ENCODE data around the gene TRIP10.

TRIP10 gene

DNA sequence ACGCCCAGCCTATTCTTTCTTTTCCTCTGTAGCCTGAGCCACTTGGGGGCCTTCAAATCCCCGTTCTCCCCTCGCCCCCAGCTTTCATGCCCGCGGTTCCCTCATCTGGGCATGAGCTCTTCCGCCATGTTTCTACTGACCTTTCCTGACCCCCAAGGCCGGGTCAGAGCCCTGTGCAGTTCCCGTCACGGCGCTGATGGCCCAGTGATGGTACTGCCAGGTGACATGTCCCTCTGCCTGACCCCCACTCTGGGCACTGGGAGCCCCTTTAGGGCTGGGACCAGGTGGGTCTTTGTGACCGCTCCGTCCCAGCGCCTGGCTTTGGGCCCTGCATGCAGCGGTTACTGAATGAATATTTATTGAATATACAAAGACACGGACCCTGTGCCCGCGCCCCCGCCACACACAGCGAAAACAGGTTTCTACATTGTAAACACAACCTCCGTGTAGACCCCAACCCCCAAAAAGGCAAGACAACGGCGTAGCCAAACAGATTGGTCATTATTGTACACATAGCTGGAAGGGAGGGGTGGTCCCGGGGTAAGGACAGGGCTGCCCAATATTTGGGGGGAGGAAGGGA, 9.8 kb upstream of the TRIP10 start:
- ATAC-seq = no peak
- TF ChIP-seq ZC3H10 (CRISPR knock-in tag; IDR thresholded peaks at IDR 0.05) = no peak
- TF ChIP-seq, protein P1, sequence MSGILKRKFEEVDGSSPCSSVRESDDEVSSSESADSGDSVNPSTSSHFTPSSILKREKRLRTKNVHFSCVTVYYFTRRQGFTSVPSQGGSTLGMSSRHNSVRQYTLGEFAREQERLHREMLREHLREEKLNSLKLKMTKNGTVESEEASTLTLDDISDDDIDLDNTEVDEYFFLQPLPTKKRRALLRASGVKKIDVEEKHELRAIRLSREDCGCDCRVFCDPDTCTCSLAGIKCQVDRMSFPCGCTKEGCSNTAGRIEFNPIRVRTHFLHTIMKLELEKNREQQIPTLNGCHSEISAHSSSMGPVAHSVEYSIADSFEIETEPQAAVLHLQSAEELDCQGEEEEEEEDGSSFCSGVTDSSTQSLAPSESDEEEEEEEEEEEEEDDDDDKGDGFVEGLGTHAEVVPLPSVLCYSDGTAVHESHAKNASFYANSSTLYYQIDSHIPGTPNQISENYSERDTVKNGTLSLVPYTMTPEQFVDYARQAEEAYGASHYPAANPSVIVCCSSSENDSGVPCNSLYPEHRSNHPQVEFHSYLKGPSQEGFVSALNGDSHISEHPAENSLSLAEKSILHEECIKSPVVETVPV (CRISPR knock-in tag; IDR thresholded peaks at IDR 0.05) = no peak
- no peak for TF ChIP-seq ZNF8 (CRISPR knock-in tag; IDR thresholded peaks at IDR 0.05)
- no peak for TF ChIP-seq ZFP3 (CRISPR knock-in tag; IDR thresholded peaks at IDR 0.05)
- TF ChIP-seq OSR1 (CRISPR knock-in tag; IDR thresholded peaks at IDR 0.05) = no peak
- TF ChIP-seq, protein P2, sequence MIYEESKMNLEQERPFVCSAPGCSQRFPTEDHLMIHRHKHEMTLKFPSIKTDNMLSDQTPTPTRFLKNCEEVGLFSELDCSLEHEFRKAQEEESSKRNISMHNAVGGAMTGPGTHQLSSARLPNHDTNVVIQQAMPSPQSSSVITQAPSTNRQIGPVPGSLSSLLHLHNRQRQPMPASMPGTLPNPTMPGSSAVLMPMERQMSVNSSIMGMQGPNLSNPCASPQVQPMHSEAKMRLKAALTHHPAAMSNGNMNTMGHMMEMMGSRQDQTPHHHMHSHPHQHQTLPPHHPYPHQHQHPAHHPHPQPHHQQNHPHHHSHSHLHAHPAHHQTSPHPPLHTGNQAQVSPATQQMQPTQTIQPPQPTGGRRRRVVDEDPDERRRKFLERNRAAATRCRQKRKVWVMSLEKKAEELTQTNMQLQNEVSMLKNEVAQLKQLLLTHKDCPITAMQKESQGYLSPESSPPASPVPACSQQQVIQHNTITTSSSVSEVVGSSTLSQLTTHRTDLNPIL (CRISPR knock-in tag; IDR thresholded peaks at IDR 0.05; ENCODE audit: low read depth) = no peak
- no peak for TF ChIP-seq ZNF70 (CRISPR knock-in tag; IDR thresholded peaks at IDR 0.05)
- no peak for TF ChIP-seq SNAI2 (CRISPR knock-in tag; IDR thresholded peaks at IDR 0.05)
- TF ChIP-seq ARNTL (CRISPR knock-in tag; IDR thresholded peaks at IDR 0.05; ENCODE audit: borderline replicate concordance, low read depth) = no peak
- TF ChIP-seq, protein P3, sequence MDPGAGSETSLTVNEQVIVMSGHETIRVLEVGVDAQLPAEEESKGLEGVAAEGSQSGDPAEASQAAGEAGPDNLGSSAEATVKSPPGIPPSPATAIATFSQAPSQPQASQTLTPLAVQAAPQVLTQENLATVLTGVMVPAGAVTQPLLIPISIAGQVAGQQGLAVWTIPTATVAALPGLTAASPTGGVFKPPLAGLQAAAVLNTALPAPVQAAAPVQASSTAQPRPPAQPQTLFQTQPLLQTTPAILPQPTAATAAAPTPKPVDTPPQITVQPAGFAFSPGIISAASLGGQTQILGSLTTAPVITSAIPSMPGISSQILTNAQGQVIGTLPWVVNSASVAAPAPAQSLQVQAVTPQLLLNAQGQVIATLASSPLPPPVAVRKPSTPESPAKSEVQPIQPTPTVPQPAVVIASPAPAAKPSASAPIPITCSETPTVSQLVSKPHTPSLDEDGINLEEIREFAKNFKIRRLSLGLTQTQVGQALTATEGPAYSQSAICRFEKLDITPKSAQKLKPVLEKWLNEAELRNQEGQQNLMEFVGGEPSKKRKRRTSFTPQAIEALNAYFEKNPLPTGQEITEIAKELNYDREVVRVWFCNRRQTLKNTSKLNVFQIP (CRISPR knock-in tag; IDR thresholded peaks at IDR 0.05; ENCODE audit: borderline replicate concordance, low read depth) = no peak
- TF ChIP-seq PPARA (CRISPR knock-in tag; IDR thresholded peaks at IDR 0.05; ENCODE audit: borderline replicate concordance) = no peak
- TF ChIP-seq TCF4 (CRISPR knock-in tag; IDR thresholded peaks at IDR 0.05; ENCODE audit: borderline replicate concordance) = no peak
- TF ChIP-seq, protein P4, sequence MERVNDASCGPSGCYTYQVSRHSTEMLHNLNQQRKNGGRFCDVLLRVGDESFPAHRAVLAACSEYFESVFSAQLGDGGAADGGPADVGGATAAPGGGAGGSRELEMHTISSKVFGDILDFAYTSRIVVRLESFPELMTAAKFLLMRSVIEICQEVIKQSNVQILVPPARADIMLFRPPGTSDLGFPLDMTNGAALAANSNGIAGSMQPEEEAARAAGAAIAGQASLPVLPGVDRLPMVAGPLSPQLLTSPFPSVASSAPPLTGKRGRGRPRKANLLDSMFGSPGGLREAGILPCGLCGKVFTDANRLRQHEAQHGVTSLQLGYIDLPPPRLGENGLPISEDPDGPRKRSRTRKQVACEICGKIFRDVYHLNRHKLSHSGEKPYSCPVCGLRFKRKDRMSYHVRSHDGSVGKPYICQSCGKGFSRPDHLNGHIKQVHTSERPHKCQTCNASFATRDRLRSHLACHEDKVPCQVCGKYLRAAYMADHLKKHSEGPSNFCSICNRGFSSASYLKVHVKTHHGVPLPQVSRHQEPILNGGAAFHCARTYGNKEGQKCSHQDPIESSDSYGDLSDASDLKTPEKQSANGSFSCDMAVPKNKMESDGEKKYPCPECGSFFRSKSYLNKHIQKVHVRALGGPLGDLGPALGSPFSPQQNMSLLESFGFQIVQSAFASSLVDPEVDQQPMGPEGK (CRISPR knock-in tag; IDR thresholded peaks at IDR 0.05; ENCODE audit: borderline replicate concordance) = no peak
- no peak for TF ChIP-seq RARB (CRISPR knock-in tag; IDR thresholded peaks at IDR 0.05)
- TF ChIP-seq ZNF565 (CRISPR knock-in tag; conservative IDR thresholded peaks at IDR 0.05; ENCODE audit: low read depth) = no peak

DNA sequence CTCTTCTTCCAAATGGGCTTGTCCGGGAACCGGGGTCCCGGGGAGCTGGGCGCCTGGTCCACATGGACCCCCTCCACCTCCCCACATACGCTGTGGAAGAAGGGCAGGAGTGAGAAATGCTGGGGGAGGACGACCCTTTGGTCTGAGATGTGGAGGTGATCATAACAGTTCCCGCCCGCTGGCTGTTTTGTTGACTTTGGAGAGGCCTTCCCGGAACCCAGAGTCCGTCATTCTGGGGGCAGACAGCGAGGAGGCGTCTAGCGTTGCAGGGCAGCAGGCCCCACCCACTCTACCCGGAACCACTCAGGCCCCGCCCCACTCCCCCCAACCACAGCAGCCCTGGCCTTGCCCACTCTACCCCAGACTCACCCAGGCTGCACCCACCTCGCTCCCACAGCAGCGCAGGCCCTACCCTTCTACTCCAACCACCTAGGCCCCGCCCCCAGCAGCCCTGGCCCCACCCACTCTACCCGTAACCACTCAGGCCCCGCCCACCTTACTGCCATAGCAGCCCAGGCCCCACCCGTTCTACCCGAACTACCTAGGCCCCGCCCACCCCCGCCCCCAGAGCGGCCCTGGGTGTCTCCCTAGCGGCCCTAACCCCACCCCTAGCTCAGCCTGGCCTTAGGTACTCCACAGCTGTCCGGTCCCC, 9.2 kb upstream of the TRIP10 start:
- TF ChIP-seq, protein P1 (CRISPR knock-in tag; IDR thresholded peaks at IDR 0.05) = no peak
- TF ChIP-seq BACH2 (CRISPR knock-in tag; IDR thresholded peaks at IDR 0.05; ENCODE audit: borderline replicate concordance) (no peak), ESRRG (CRISPR knock-in tag; IDR thresholded peaks at IDR 0.05) (no peak), CSDC2 (CRISPR knock-in tag; IDR thresholded peaks at IDR 0.05) (no peak), ARNTL (CRISPR knock-in tag; IDR thresholded peaks at IDR 0.05; ENCODE audit: borderline replicate concordance, low read depth) (no peak), GLIS3 (CRISPR knock-in tag; IDR thresholded peaks at IDR 0.05) (no peak), ZNF8 (CRISPR knock-in tag; IDR thresholded peaks at IDR 0.05) (no peak), TCF4 (CRISPR knock-in tag; IDR thresholded peaks at IDR 0.05; ENCODE audit: borderline replicate concordance) (no peak), ZNF70 (CRISPR knock-in tag; IDR thresholded peaks at IDR 0.05) (no peak)
- TF ChIP-seq, protein P3 (CRISPR knock-in tag; IDR thresholded peaks at IDR 0.05; ENCODE audit: borderline replicate concordance, low read depth) = no peak
- TF ChIP-seq, protein P2 (CRISPR knock-in tag; IDR thresholded peaks at IDR 0.05; ENCODE audit: low read depth) = no peak
- ATAC-seq = no peak
